CD4-positive, alpha-beta T cell treated with Interleukin-15 for 4 hours (primary cell): Measurements from ENCODE around the gene ZNF117.
"Not testable (repeated sequence)": the region's sequence is repeated elsewhere in the genome, so short reads cannot be mapped to it uniquely, and the experiment has no call there.

Experiments
- DNase-seq: peaks from one replicate; pipeline ENCODE4 v3.0.0-alpha.2; 2020; ENCODE audit warnings: low spot score

The ZNF117 gene

DNA sequence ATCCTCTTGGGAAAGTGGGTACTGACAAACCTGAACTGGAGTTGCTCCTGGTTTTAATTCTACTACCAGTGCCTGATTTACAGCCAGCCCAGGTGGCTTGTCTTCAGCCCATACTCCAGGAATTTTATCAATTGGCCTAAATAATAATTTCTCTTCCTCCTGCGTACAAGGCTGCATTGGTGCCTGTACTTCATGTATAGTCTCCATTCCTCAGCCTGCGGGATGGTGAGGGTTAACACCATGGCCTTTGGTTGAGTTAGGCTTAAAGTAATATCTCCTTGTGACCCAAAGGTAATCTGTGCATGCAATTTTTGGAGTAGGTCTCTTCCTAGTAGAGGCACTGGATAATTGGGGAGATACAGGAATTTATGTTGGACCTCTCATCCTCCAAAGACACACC is 5.5 kb upstream of the ZNF117 start:
- DNase-seq = no peak

DNA sequence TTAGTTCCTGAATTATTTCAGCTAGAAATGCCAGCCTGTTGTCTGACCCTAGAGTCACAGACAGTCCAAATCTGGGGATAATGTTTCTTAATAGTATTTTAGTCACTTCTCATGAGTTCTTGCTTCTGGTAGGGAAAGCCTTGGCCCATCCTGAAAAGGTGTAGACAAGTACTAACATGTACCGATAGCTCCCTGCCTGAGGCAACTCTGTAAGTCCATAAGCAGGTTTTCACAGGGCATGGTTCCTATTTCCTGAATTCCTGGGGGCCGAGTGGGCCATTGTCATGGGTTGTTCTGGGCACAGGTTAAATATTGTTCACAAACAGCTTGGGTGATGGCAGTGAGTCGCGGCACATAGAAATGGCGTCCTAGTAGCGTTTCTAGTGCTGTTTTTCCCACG is 3.1 kb upstream of the ZNF117 start:
- DNase-seq = no peak

DNA sequence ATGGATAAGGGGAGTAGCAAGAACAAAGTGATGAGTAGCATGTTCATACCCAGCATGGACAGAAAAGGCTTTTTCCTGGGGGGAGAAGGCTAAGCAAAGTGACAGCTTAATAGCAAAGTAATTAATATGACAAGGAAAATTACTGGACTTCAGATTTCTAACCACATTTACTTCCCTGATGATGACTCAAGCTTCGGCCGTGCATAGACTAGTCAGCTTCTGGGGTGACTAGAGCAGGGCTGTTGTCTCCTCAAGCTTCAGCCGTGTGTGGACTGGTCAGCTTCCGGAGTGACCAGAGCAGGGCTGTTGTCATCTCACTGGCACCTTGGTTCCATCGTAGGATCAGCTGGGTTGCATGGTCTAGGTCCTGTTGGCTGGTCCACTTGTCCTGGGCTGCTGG is 2.1 kb upstream of the ZNF117 start:
- DNase-seq = no peak

DNA sequence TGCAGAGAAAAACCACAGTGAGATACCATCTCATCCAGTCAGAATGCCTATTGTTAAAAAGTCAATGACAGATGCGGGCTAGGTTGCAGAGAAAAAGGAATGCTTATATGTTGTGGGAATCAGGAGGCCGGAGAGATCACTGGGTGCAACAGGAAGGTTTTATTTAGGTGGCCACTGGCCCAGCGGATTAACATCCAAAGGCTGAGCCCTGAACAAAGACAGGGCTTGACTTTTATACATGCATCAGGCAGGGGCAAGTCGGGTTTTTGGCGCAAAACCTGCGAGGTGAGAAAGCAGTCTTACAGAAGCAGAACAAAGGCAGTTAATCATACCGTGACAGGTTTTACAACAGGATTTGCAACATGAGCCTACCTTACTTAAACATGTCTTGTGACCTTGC is 620 bp downstream of the ZNF117 start:
- no peak for DNase-seq

DNA sequence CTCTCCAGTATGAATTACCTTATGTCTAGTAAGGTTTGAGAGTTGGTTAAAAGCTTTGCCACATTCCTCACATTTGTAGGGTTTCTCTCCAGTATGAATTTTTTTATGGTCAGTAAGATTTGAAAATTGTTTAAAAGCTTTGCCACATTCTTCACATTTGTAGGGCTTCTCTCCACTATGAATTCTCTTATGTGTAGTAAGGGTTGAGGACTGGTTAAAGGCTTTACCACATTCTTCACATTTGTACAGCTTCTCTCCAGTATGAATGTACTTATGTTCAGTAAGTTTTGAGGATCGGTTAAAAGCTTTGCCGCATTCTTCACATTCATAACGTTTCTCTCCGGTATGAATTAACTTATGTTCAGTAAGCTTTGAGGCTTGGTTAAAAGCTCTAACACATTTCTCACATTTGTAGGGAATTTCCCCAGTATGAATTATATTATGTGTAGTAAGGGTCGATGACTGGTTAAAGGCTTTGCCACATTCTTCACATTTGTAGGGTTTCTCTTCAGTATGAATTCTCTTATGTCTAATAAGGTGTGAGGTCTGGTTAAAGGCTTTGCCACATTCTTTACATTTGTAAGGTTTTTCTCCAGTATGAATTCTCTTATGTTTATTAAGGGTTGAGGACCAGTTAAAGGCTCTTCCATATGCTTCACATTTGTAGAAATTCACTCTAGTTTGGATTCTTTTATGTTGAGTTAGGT is 12.2 kb downstream of the ZNF117 start:
- DNase-seq = no peak

DNA sequence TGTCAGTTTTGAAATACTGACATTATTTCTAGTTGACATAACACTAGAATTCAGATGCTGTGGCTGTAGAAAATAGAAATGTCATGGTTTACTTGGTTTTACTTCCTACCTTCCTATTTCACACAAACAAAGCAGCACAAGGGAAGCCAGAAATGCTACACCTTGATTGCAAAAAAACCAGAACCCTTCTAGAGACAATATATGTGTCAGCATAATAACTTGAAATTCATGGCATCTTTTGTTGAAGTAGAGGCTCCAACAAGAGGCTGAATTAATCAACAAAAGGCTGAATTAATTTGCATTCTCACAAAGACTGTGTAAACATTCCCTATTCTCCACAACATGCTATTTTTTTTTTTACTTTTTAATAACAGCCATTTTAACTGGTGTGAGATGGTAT is 25.2 kb downstream of the ZNF117 start:
- DNase-seq = no peak

DNA sequence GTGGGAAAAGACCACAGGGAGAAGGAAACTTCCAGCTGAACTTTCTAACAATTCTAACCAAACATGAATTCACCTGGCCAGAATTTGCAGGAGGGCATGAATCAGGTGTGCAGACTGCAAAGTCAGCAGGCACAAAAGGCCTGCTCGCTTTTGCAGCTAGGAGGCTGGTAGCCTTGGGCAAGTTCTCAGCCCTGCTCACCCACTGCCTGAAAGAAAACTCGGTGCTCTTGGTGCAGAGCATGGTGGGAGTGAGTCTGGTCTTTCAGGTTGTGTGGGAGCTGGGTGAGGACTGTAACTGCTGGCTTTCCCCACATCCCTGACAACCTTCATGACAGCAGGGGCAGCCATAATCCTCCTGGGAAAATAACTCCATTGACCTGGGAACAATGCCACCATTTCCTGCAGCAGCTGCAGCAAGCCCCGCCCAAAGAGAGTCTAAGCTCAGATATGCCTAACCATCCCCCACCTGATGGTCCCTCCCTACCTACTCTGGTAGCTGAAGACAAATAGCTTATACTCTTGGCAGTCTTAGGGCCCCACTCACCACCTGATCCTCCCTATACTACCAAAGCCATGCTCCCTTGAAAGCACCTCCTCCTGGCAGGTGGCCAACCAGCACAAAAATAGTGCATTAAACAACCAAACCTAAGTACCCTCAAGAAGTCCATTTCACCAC is 31.6 kb downstream of the ZNF117 start:
- no peak for DNase-seq

DNA sequence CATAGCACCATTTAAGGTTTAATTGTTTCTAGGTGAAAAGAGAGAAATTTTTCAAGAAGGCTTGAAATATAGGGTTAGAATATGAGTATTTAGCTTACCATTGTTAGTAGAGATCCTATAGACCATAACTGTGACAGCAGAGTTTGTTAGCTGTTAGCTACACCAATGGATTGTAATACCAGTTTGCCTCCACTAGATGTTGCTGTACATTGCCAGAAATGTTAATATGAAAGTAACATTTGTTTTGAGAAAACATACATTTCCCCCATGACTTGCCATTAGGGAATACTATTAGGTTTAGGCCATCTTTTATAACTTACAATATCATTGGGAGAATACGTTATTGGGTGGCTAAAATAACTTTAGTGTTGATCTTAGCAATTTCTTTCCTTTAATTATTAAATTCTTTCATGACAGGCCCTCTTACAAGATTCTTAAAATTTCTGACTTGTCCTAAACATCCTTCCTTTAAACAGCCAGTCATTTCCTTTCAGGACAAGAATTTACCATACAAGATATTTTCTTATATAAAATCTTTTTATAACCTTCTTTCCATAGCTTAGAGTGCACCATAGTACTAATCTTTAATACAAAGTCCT is 39.5 kb downstream of the ZNF117 start:
- peak; percentile 58 for DNase-seq

DNA sequence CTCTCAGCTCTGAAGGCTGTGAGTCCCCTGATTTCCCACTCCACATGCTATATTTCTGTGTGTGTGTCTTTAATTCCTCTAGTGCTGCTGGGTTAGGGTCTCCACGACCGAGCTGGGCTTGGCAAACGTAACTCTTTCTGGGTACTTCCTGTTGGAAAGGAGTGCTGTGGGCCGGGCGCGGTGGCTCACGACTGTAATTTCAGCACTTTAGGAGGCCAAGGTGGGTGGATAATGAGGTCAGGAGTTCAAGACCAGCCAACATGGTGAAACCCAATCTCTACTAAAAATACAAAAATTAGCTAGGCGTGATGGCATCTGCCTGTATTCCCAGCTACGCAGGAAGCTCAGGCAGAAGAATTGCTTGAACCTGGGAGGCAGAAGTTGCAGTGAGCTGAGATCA is 40.2 kb downstream of the ZNF117 start:
- not testable (repeated sequence) for DNase-seq

DNA sequence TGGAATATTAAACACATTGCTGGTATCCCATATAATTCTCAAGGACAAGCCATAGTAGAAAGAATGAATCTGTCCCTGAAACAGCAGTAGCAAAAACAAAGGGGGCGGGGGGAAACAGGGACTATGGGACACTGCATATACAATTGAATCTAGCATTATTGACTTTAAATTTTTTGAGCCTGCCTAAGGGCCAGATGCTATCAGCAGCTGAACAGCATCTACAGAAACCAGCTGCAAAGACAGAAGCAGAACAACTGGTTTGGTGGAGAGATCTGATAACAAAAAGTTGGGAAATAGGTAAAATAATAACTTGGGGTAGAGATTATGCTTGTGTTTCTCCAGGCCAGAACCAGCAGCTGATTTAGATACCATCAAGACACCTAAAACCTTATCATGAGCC is 42.1 kb downstream of the ZNF117 start:
- DNase-seq = not testable (repeated sequence)

DNA sequence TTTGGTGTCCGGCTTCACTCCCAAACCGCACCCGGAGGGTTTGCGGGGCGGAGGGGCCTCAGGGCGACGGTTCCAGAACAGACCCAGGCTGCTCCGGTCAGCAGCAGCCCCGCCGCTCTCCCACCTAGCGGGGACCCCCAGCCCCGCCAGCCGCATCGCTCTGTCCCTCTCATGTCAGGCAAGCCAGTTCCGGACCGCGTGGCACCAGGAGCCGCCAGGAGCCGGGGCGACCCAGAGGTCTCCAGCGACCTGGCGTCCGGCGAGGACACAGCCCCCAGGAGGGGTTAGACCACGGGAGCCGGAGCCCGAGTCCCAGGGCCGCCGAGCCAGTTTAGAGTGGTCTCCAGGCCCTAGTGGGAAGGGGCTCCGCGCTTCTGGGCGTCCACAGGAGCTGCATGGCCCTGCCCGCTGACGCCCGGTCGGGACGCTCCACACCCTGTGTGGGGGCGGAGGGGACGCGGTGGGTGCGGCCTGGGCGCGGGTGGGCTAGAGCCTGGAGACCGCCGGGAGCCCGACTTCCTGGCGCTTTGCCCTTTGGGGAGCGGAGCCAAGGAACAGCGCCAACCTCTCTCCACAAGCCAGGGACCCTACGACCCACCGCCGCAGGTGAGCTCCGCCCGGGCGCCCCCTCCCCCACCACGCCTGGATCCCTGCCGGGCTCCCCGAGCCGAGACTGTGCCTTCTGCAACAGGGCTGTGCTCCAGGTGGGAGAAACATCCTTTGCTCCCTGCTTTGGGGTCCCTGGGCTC is 43.4 kb downstream of the ZNF117 start:
- no peak for DNase-seq

DNA sequence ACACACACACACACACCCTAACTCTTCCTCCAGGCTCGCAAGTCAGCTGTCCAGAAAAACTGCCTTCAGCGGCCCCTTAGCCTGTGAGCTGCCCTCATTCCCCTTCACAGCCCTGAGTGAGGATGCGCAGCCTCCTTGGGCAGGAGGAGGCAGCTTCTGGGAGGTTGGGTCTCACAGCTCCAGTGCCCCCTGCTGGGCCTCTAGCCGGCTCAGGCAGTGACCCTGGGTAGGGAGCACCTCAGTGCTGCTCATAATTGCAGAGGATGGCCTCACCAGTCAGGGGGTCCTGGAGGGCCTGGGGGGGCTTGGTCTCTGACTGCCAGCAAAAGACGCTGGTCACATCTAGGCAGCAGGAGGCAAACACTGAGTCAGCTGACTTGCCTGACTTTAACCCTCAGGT is 44.1 kb downstream of the ZNF117 start:
- DNase-seq = no peak

DNA sequence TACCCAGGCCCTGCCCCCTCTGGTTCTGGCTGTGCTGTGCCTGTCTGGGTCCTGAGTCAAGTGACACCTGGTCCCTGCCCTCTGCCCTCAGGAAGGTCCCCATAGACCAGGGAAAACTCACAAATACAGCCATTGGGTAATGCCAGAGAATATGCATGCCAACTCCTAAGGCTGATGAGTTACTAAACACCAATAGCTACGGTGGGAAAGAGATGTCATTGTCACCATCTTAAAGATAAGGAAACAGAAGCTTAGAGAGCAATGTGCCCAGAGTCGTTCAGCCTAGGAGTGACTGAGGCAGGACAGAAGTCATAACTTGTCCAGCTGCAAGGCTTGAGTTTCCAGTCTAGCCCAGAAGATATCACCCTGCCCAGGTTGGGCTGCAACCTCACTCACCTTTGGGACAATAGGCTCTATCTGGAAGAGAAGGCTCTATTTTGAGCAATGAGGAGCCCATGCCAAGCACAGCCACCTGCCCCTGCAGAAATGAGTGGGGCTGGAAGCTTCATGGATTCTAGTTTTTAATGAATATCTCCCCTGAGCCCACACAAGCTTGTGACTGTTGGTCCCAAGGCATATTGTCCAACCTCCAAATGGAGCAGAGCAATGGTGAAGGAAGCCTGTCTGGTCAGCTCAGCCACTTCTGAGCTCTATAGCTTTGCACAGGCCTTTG is 45.2 kb downstream of the ZNF117 start:
- DNase-seq = no peak

DNA sequence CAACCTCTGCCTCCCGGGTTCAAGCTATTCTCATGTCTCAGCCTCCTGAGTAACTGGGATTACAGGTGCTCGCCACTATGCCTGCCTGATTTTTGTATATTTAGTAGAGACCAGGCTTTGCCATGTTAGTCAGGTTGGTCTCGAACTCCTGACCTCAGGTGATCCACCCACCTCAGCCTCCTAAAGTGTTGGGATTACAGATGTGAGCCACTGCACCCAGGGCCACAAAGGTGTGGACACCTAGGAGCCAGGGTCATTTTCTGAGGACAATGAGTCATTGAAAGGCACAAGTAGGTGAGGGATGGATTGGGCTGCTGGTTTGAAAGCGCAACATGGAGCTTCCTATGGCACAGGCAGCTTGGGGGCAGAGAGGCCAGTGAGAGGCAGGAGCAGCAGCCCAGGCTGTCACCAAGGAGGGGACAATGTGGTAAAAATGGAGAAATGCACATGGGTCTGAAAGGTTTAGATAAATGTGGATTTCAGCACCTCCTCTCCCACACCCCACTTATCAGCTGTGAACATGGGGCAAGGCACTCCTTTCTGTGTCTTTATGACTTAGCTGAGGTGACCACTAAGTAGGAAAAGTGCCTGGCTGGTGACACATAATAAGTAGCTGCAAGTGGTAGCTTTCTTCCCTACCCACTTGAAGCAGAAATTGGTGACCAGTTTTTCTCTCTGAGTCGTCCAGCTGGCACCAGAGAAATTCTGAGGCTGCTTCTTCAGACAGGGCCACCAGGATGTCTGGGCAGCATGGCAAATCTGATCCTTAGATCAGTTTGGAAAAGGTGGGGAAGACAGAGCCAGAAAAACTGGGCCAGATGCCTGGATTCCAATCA is 46.0 kb downstream of the ZNF117 start:
- not testable (repeated sequence) for DNase-seq

DNA sequence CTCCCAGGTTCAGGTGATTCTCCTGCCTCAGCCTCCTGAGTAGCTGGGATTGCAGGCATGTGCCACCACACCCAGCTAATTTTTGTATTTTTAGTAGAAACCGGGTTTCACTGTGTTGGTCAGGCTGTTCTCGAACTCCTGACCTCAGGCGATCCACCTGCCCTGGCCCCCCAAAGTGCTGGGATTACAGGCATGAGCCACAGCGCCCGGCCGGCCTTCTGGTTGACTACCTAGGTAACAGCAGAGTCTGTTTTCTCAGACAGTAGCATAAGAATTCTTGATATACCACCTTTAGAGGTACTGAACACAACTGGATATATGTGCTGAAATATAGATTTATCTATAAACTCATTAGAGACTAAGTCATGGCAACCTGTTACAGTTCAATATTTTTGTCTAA is 50.8 kb downstream of the ZNF117 start:
- DNase-seq = not testable (repeated sequence)

DNA sequence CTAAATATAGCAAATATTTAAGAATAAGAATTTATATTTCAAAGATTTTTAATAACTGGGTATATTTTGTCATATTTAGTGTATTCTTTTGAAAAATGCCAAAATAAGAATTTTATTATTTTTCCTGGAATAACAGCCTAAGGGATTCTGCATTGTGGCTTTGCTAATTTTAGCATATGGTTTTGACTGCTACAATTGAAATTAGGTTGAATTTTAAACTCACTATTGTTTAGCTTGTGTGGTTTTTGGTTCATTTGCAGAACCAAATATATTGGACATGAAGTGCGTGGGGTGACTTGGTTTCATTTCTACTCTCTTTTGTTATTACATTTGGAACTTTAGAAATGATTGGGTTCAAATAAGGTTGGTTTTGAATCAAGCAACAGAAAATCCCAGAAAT is 52.3 kb downstream of the ZNF117 start:
- DNase-seq = no peak

DNA sequence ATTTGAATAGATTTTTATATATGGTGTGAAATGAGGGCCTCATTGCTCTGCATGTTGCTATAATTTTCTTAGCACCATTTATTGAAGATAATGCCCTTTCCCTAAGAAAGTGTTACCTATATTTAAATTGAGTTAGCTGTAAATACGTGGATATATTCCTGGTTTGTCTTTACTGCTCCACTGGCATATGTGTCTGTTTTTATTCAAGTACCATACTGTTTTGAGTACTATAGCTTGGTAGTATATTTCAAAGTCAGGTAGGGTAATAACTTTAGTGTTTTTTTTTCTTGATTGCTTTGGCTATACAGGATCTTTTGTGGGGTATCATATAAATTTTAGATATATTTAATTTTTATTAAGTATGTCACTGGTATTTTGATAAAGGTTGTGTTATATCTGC is 56.4 kb downstream of the ZNF117 start:
- no peak for DNase-seq

DNA sequence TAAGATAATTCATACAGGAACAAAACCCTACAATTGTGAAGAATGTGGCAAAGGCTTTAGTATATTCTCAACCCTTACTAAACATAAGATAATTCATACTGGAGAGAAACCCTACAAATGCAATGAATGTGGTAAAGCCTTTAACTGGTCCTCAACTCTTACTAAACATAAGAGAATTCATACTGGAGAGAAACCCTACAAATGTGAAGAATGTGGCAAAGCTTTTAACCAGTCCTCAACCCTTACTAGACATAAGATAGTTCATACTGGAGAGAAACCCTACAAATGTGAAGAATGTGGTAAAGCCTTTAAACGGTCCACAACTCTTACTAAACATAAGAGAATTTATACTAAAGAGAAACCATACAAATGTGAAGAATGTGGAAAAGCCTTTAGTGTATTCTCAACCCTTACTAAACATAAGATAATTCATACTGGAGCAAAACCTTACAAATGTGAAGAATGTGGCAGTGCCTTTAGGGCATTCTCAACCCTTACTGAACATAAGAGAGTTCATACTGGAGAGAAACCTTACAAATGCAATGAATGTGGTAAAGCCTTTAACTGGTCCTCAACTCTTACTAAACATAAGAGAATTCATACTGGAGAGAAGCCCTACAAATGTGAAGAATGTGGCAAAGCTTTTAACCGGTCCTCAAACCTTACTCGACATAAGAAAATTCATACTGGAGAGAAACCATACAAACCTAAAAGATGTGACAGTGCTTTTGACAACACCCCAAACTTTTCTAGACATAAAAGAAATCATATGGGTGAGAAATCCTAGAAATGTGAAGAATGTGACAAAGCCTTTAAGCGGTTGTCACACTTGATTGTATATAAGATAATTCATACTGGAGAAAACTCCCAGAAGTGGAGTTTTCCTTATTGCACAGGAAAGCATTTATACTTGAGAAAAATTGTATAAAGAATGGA is 62.3 kb downstream of the ZNF117 start:
- DNase-seq = not testable (repeated sequence)
